ENCODE measurements around the gene POU4F3.

The POU4F3 gene

GRCh38 chr5:146337264-146337904 lies 1.3 kb upstream of the POU4F3 start:
- DNase-seq (ENCODE audit: low read depth, low spot score): no peak
- H3K4me3 ChIP-seq (ENCODE audit: low read length): no peak overlapping the region

DNA sequence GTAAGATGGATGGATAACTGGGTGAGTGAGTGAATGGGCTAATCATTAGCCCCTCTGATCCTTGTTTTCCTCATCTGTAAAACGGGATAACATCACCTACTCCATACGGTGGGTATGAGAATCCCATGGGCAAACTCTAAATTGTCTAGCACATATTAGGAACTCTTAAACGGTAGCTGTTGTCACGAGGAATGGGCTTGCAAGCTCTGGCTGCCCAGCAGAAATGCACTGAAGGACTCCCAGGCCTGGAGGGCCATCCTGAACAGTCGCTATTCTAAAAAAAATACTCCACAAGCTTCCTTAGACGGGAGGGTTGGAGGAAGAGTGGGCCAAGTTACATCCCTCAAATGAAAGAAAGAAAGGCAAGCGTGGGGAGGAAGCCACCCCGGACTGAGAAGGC lies 711 bp upstream of the POU4F3 start:
- no peak for DNase-seq (ENCODE audit: low read depth, low spot score)
- H3K4me3 ChIP-seq (ENCODE audit: low read length): no peak overlapping the region

GRCh38 chr5:146339715-146340259 lies 1.1 kb downstream of the POU4F3 start:
- no peak for DNase-seq (ENCODE audit: low read depth, low spot score)
- no peak overlapping the region for H3K4me3 ChIP-seq (ENCODE audit: low read length)

DNA sequence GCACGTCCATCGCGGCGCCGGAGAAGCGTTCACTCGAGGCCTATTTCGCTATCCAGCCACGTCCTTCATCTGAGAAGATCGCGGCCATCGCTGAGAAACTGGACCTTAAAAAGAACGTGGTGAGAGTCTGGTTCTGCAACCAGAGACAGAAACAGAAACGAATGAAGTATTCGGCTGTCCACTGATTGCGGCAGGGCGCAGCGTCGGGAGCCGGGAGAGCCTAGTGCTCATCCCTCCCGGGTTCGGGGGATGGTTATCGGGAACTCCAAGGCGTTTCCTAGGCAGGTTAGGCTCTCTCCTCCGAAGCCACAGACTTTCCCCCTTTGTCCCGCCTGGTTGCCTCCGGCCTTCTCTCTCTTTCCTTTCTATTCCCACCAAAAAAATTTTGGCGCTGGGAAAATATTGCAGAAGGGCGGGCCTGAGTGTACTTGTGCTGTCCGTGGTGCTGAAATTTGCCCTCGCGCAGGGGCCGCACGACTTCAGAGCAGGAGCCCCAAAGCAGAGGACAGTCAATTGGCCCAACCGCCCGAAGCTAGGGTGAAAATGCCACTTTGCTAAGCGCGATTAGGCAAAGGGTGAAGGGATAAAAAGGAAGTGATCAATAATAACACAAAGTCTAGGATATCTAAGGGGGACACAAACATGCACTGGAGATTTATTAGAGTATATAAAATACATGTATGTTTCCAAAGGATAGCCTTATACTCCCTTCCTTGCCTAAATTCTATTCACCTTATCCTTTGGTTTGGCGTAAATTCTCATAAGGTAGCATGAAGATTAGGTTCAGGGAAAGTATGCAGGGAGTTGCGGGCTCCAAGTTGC lies 1.8 kb downstream of the POU4F3 start:
- no peak overlapping the region for H3K4me3 ChIP-seq (ENCODE audit: low read length)

GRCh38 chr5:146341854-146342253 lies 3.2 kb downstream of the POU4F3 start:
- DNase-seq (ENCODE audit: low read depth, low spot score): no peak
- no peak overlapping the region for H3K4me3 ChIP-seq (ENCODE audit: low read length)

More for the DNA sequence above, 1.8 kb downstream of the POU4F3 start:
- DNase-seq (ENCODE audit: low read depth, low spot score): peak; percentile 5

GRCh38 chr5:146342519-146342881 lies 3.9 kb downstream of the POU4F3 start:
- H3K4me3 ChIP-seq (ENCODE audit: low read length): no peak overlapping the region
- no peak for DNase-seq (ENCODE audit: low read depth, low spot score)

GRCh38 chr5:146342882-146343865 lies 4.5 kb downstream of the POU4F3 start:
- H3K4me3 ChIP-seq (ENCODE audit: low read length): no peak overlapping the region
- DNase-seq (ENCODE audit: low read depth, low spot score): no peak

DNA sequence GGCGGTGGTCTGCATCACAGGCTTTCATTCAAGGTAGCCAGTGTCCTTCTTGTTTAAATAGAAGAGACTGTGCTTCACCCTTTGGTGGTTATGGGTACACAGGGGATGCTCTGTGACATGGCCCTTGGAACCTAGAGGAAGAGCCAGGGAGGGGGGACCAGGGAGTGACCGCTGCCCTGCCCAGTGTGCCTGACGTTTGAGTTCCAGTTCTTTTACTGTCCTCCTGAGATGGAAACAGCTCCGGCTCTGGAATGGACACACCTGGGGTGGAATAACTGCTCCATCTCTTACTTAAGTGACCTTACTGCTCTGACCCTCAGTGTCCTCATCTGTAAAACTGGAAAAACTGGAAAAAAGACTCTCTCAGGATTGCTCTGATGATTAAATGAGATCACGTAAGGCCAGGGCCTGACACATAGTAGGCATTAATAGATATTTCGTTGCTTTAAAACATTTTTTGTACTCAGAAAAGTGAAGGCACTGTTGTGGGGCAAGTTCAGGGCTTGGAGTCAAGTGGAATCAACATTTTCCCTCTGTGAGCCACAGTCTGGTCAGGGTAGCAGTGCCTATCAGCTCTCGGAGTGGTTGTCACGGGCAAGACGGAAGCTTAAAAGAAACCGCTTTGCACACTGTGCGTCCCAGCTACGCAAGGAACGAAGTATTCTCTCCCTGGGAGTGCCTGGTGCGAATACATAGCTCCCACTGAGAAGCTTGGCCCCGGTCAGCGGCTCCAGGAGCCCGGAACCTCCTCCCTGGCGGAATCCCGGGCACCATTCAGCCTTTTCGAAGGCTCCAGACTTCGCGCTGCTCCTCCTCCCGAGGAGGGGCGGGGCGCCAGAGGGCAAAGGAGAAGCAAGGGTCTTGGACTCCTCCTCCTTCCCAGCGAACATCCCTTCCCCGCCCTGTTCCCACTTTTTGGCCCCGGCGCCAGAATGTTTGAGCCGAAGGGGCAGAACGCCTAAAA lies 5.8 kb downstream of the POU4F3 start:
- H3K4me3 ChIP-seq (ENCODE audit: low read length): no peak overlapping the region
- no peak for DNase-seq (ENCODE audit: low read depth, low spot score)

- no peak overlapping the region for H3K4me3 ChIP-seq (ENCODE audit: low read length)
- no peak for DNase-seq (ENCODE audit: low read depth, low spot score)
These were observed 6.6 kb downstream of the POU4F3 start for GRCh38 chr5:146345240-146345577.

DNA sequence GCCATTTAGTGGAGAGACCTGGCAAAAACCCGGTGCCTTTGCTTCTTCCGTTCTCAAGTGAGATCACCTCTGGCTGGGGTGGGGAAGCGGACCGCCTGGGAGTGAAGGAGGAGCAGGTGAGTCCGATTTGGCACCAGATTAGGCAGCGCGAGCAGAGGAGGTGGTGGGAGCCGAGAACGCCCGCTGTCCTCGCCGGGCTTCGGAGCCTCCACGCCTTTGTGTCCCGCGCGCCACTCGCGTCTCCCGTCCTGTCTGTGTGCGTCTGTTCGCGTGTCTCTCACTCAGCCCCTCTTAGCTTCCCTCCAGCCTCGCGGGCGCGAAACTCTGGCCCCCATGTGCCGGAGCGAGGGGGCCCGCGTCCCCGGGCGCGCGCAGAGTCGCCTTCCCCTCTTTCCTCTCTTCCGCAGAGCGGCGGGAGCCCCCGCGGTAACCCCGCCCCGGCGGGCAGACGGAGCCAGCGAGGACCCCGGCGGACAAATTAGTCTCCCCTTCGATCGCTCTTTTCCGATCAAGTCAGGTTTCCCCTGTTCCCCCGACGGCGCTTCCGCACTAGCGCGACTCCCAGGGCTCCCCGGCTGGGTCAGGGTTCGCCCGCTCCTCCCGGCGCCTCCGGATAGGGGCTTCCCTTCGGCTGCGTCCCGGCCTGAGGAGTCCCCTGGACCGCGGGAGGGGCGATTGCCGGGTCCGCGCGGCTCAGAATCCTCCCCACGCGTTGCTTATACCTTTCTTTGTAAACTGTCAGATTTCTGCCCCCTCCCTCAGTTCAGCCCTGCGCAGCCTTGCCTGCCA lies 7.1 kb downstream of the POU4F3 start:
- no peak for DNase-seq (ENCODE audit: low read depth, low spot score)

DNA sequence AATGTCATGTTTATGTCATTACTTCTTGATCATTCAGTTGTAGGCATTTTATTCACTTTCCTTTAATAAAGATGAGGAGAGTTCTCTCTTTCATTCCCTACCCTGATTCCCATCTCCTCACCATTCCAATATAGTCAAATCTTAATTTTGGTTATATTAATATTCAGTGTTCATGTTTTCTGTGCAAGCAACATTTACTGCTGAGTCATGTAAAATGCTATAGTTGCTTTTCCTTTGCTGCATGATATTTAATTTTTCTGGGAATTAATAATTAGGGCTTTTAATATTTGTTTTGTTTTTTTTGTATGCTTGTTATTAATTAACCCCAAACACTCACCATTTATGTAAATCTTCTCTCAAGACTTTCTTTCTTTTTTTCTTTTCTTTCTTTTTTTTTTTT lies 18.5 kb downstream of the POU4F3 start:
- no peak overlapping the region for H3K4me3 ChIP-seq (ENCODE audit: low read length)
- no peak for DNase-seq (ENCODE audit: low read depth, low spot score)

More for the DNA sequence above, 7.1 kb downstream of the POU4F3 start:
- H3K4me3 ChIP-seq (ENCODE audit: low read length): no peak overlapping the region

DNA sequence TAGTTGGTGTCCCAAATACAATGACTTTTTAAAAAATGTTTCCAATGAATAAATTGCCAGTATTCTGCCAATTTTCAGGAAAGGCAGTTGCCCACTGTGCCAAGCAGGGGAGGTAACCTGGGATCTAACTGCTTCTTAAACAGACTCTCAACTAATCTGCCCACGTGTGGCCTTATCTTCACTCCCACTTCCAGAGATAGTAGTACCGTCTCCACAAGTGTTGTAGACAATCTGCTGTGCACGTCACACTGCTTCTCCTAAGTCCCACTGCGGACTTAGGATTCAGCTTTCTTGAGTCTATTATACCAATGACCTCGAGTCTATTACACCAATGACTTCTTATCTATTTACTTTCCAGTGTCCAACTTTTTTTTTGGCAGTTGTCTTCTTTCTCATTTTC lies 21.2 kb downstream of the POU4F3 start:
- no peak for DNase-seq (ENCODE audit: low read depth, low spot score)
- H3K4me3 ChIP-seq (ENCODE audit: low read length): no peak overlapping the region

DNA sequence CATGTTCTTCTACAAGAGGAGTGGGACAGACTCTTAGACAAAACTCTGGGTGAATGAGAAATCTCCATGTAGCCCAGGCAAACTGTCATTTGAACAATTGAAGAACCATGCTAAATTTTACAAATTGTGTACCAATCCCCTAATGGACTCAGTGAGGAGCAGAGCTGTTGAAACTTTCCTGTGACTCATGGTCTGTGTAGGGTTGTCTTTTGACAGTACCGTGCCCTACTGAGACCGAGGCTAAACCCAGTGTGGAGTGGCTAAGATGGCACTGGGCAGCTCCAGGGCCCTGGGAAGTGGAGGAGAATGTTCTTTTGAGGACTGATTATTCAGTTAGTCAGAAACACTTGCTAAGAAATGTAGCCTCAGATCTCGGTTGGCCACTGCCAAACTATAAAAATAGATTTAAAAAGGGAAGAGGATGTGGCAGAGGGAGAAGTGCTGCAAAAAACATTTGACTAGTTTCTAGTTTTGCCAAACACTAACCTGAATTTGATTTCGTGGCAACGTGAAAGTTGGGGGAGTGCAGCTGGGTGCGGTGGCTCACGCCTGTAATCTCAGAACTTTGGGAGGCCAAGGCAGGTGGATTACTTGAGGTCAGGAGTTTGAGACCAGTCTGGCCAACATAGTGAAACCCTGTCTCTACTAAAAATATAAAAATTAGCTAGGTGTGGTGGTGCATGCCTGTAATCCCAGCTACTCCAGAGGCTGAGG lies 24.7 kb downstream of the POU4F3 start:
- H3K4me3 ChIP-seq (ENCODE audit: low read length): no peak overlapping the region
- peak; percentile 4 for DNase-seq (ENCODE audit: low read depth, low spot score)

DNA sequence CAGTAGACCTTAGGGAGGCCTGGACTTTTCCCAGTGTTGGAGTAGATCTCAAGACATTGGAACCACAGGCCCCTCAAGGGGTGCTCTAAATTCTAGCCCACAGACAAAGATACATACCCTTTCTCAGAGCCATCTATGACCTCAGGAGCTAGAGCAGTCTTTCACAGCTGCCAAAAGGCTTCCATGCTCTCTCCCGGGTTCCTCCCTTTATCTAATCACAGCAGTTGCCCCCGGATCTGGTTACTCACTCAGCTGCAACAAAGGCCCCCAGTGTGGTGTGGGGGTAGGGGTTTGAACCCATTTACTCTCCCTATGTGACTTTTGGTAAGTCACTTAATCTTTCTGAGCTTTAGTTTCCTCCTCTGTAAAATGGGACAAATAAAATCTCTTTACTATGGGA lies 27.0 kb downstream of the POU4F3 start:
- DNase-seq (ENCODE audit: low read depth, low spot score): no peak
- H3K4me3 ChIP-seq (ENCODE audit: low read length): no peak overlapping the region

DNA sequence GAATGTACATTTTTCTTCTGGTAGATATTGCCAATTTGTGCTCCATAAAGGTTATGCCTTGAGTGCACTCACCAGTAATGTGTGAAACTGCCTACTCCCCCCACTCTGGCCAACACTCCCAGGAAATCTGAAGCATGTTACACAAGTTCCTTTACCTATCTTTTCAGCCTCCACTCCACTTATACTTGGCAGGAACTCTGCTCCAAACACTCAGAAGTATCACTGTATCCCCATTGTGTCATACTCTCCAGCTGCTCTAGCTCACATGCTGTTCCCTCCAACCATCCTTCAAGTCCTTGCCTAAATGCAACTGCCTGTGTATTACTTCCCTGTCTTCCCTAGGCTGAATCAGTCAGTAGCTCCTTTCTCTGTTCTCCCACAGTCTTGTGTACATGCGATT lies 28.3 kb downstream of the POU4F3 start:
- DNase-seq (ENCODE audit: low read depth, low spot score): no peak
- H3K4me3 ChIP-seq (ENCODE audit: low read length): no peak overlapping the region

DNA sequence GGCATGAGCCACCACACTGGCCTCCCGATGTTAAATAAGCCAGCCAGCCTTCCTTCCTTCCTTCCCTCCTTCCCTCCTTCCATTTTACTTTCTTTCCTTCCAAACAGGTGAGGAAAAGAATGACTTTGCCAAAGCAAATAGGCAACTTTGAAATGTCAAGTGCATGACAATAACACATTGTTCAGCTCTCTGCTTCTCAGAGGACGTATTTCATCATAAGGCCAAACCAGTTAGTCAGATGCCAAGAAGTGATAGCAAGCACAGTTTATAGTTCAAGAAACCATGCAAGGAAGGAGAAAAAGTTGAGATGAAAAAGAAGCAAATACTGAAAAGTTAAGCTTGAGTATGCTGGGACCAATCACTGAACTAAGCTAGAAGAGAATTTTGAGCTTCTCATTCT lies 29.5 kb downstream of the POU4F3 start:
- H3K4me3 ChIP-seq (ENCODE audit: low read length): no peak overlapping the region
- DNase-seq (ENCODE audit: low read depth, low spot score): no peak

DNA sequence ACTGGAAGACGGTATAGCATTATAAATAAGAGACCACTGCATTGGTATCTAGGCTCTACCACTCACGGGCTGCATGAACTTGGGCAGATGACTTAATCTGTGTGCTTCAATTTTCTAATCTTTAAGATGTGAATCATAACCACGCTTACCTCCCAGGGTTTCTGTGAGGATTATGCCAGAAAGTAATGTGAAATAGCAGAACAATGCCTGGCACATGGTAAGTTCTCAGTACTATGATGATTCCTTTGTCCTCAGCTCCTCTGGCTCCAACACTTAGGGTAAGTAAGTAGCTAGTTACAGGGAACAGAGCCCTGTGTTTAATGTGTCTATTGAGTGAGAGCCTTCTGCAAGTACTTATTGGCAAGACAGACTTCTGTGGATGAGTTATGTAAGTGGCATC lies 31.1 kb downstream of the POU4F3 start:
- no peak overlapping the region for H3K4me3 ChIP-seq (ENCODE audit: low read length)
- no peak for DNase-seq (ENCODE audit: low read depth, low spot score)

Measured in Jurkat, Clone E6-1 (cell line).